GM21825 (cell line): ENCODE measurements around the gene PEAR1.

ENCODE experiments used
- ATAC-seq: cut with Tn5 transposase; IDR thresholded peaks from one replicate; pipeline ENCODE4 v1.9.1; 2021; ENCODE audit warnings: mild to moderate bottlenecking, moderate library complexity; ENCODE audit not compliant: unreplicated experiment

The PEAR1 gene

GRCh38 chr1:156881101-156881500, 12.4 kb upstream of the PEAR1 start:
- no peak for ATAC-seq

GRCh38 chr1:156881663-156882062, 11.9 kb upstream of the PEAR1 start:
- ATAC-seq = no peak

- ATAC-seq = no peak
Measured at GRCh38 chr1:156882543-156882942, 11.0 kb upstream of the PEAR1 start.

GRCh38 chr1:156883919-156884318, 9.6 kb upstream of the PEAR1 start:
- no peak for ATAC-seq

- no peak for ATAC-seq
Measured at GRCh38 chr1:156884560-156885184, 8.8 kb upstream of the PEAR1 start.

- ATAC-seq = no peak
Measured at GRCh38 chr1:156885314-156885713, 8.2 kb upstream of the PEAR1 start.

GRCh38 chr1:156885880-156886355, 7.6 kb upstream of the PEAR1 start:
- no peak for ATAC-seq

- no peak for ATAC-seq
Measured at GRCh38 chr1:156886583-156887281, 6.8 kb upstream of the PEAR1 start.

GRCh38 chr1:156887317-156887716, 6.2 kb upstream of the PEAR1 start:
- ATAC-seq = no peak

GRCh38 chr1:156887734-156888133, 5.8 kb upstream of the PEAR1 start:
- no peak for ATAC-seq

GRCh38 chr1:156889802-156890580, 3.5 kb upstream of the PEAR1 start:
- no peak for ATAC-seq

- peak; percentile 75 for ATAC-seq
Measured at GRCh38 chr1:156892190-156893047, 1.1 kb upstream of the PEAR1 start.

GRCh38 chr1:156894001-156894400, 483 bp downstream of the PEAR1 start:
- no peak for ATAC-seq

GRCh38 chr1:156894711-156895454, 1.4 kb downstream of the PEAR1 start:
- ATAC-seq = no peak

GRCh38 chr1:156895455-156895812, 1.9 kb downstream of the PEAR1 start:
- ATAC-seq = no peak

- ATAC-seq = no peak
Measured at GRCh38 chr1:156895927-156896326, 2.4 kb downstream of the PEAR1 start.

GRCh38 chr1:156896490-156897033, 3.0 kb downstream of the PEAR1 start:
- no peak for ATAC-seq

- ATAC-seq = no peak
Measured at GRCh38 chr1:156897078-156897825, 3.7 kb downstream of the PEAR1 start.

GRCh38 chr1:156898161-156898566, 4.6 kb downstream of the PEAR1 start:
- no peak for ATAC-seq
